Measurements from ENCODE around the gene MRNIP.

The MRNIP gene

DNA sequence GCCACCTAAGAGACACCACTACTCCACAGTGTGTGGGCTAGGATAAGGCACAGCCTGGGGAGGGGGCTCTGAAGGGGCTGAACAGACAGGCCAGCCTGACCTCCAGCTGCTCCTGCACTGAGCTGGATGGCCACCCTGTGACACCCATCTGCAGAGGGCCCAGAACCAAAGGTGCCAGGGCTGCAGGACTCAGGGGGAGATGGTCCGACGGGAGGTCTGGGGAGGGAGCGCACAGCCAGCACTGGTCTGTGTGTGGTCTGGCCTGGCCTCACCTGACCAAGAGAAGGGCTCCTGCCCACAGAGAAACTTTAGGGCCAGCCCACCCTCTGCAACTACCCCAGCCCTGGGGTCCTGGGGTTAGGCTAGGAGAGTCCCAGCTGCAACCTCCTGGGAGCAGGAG lies 64.0 kb downstream of the MRNIP start:
- Histone ChIP-seq H3K4me3 (ENCODE audit: low read depth, low read length) (peak overlapping the region; percentile 58), H3K27ac (no peak overlapping the region), H3K4me1 (no peaks in the 10 kb centered on the region), H3K36me3 (ENCODE audit: control insufficient read depth, insufficient read depth, low read length) (no peaks in the 10 kb centered on the region), H3K79me2 (no peaks in the 10 kb centered on the region), H3K9ac (no peak overlapping the region), H2AFZ (no peak overlapping the region), H3K27me3 (ENCODE audit: control insufficient read depth, insufficient read depth, low read length) (no peaks in the 10 kb centered on the region), H3K4me2 (ENCODE audit: low read length) (peak overlapping the region; percentile 77), H3K9me3 (ENCODE audit: control insufficient read depth, low read length) (no peaks in the 10 kb centered on the region)
- TF ChIP-seq, protein P1, sequence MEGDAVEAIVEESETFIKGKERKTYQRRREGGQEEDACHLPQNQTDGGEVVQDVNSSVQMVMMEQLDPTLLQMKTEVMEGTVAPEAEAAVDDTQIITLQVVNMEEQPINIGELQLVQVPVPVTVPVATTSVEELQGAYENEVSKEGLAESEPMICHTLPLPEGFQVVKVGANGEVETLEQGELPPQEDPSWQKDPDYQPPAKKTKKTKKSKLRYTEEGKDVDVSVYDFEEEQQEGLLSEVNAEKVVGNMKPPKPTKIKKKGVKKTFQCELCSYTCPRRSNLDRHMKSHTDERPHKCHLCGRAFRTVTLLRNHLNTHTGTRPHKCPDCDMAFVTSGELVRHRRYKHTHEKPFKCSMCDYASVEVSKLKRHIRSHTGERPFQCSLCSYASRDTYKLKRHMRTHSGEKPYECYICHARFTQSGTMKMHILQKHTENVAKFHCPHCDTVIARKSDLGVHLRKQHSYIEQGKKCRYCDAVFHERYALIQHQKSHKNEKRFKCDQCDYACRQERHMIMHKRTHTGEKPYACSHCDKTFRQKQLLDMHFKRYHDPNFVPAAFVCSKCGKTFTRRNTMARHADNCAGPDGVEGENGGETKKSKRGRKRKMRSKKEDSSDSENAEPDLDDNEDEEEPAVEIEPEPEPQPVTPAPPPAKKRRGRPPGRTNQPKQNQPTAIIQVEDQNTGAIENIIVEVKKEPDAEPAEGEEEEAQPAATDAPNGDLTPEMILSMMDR (IDR thresholded peaks at IDR 0.05) = no peak

DNA sequence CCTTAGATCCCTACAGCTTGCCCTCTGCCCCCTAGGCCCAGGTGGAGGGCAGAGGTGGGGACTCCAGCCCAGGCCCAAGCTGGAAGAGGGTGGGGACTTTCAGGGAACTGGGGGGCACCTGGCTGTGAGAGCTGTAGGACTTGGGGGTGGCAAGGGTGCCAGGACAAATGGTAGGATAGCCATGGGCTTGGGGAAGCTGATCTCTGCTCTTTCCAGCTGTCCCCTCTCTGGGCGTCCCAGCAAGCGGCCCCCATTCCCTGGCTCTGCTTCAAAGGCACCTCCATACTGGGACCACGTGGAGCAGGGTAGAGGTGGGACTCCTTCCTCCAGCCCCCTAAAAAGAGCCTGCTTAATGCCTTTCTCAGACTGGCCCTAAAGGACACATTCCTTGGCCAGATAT lies 64.4 kb downstream of the MRNIP start:
- Histone ChIP-seq H3K9ac (no peak overlapping the region), H3K27ac (peak overlapping the region; percentile 29), H3K4me3 (ENCODE audit: low read depth, low read length) (peak overlapping the region; percentile 16)

DNA sequence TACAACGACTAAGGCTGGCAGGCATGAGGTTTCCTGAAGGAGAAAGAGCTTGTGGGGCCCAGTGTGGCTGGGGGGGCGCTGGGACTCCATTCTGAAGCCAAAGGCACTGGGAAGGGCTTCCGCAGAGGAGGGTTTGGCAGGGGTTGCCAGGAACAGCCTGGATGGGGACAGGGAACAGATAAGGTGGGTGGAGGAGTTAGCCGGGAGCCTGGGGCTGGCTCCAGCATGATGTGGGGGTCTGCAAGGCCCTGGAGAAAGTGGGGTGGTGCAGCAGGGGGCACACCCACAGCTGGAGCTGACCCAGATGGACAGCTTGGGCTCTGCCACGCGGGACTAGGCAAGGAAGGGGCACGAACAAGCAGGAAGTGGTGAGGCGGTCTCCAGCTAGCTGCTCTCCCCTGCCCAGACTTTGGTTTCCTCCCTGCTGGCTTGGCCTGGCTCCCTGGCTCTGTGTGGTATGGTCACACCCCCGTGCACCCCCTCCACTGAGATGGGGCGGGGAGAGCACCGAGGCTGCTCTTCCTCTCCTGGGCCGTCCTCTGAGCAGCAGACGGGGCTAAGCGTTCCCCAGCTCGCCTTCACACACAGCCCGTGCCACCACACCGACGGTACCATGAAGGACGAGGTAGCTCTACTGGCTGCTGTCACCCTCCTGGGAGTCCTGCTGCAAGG lies 65.0 kb downstream of the MRNIP start, which contains the start of gene LTC4S:
TSS of gene LTC4S (plus strand) at position 519 of the 672 bp plus-strand sequence. CDS start at position 614, 95 bp downstream.
- H3K79me2 ChIP-seq = no peaks in the 10 kb centered on the region
- peak within 1 kb of the TSS; percentile 58 for H3K4me3 ChIP-seq (ENCODE audit: low read depth, low read length)

More for the DNA sequence above, 64.4 kb downstream of the MRNIP start:
- no peaks in the 10 kb centered on the region for H3K36me3 ChIP-seq (ENCODE audit: control insufficient read depth, insufficient read depth, low read length)
- no peaks in the 10 kb centered on the region for H3K4me1 ChIP-seq
- H3K79me2 ChIP-seq = no peaks in the 10 kb centered on the region
- H2AFZ ChIP-seq = no peak overlapping the region
- TF ChIP-seq, protein P1 (IDR thresholded peaks at IDR 0.05) = no peak
- H3K9me3 ChIP-seq (ENCODE audit: control insufficient read depth, low read length) = no peaks in the 10 kb centered on the region
- no peaks in the 10 kb centered on the region for H3K27me3 ChIP-seq (ENCODE audit: control insufficient read depth, insufficient read depth, low read length)
- no peak overlapping the region for H3K4me2 ChIP-seq (ENCODE audit: low read length)

GRCh38 chr5:179792612-179793467 lies 65.8 kb downstream of the MRNIP start:
- Histone ChIP-seq H2AFZ (no peak overlapping the region), H3K9me3 (ENCODE audit: control insufficient read depth, low read length) (no peaks in the 10 kb centered on the region), H3K9ac (no peak overlapping the region), H3K4me1 (no peaks in the 10 kb centered on the region), H3K36me3 (ENCODE audit: control insufficient read depth, insufficient read depth, low read length) (no peaks in the 10 kb centered on the region), H3K27me3 (ENCODE audit: control insufficient read depth, insufficient read depth, low read length) (no peaks in the 10 kb centered on the region), H3K79me2 (no peaks in the 10 kb centered on the region), H3K27ac (peak overlapping the region; percentile 54), H3K4me2 (ENCODE audit: low read length) (no peak overlapping the region), H3K4me3 (ENCODE audit: low read depth, low read length) (no peak overlapping the region)
- TF ChIP-seq, protein P1 (IDR thresholded peaks at IDR 0.05) = no peak

More for the DNA sequence above, 65.0 kb downstream of the MRNIP start, which contains the start of gene LTC4S:
- Histone ChIP-seq H3K4me1 (no peaks in the 10 kb centered on the region), H3K9me3 (ENCODE audit: control insufficient read depth, low read length) (no peaks in the 10 kb centered on the region), H3K27ac (peak within 1 kb of the TSS; percentile 54), H3K36me3 (ENCODE audit: control insufficient read depth, insufficient read depth, low read length) (no peaks in the 10 kb centered on the region), H2AFZ (no peak within 1 kb of the TSS), H3K9ac (no peak within 1 kb of the TSS), H3K27me3 (ENCODE audit: control insufficient read depth, insufficient read depth, low read length) (no peaks in the 10 kb centered on the region), H3K4me2 (ENCODE audit: low read length) (peak within 1 kb of the TSS; percentile 77)
- TF ChIP-seq, protein P1 (IDR thresholded peaks at IDR 0.05) = no peak

All from parathyroid adenoma (tissue), 2 donors.